GM19438 (cell line): ENCODE measurements around the gene SRP68.

Experiments
- ATAC-seq: cut with Tn5 transposase; IDR thresholded peaks from one replicate; pipeline ENCODE4 v1.9.1; 2021; ENCODE audit warnings: low read depth; ENCODE audit not compliant: unreplicated experiment

SRP68 gene

DNA sequence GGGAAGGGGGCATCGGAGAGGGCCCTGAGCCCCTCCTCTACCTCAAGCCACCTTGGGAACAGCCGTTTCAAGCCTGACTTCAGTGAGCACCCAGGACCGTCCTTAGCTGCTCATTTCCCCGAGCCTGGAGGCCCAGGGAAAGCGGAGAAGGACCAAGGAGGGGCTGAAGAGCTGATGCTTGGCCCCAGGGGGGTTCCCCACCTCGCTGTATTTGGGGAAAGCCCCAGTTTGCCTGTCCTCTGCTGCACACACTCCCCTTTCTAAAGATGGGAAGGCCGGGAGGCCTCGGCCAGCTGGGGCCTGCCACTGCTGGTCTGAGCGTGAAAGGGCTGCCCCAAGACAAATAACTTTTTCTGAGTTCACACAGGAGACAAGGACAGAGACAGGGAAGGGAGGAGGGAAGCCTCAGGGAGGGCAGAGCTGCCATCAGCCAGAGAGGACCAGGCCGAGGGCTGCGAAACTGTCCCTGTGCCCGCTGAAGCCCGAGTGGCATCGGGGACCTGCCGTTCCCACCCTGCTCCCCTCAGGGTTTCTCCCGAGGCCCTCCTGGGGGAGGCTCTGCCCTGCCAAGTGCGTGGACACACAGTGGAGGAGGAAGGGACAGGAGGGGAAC, 18.3 kb upstream of the SRP68 start:
- ATAC-seq: no peak

DNA sequence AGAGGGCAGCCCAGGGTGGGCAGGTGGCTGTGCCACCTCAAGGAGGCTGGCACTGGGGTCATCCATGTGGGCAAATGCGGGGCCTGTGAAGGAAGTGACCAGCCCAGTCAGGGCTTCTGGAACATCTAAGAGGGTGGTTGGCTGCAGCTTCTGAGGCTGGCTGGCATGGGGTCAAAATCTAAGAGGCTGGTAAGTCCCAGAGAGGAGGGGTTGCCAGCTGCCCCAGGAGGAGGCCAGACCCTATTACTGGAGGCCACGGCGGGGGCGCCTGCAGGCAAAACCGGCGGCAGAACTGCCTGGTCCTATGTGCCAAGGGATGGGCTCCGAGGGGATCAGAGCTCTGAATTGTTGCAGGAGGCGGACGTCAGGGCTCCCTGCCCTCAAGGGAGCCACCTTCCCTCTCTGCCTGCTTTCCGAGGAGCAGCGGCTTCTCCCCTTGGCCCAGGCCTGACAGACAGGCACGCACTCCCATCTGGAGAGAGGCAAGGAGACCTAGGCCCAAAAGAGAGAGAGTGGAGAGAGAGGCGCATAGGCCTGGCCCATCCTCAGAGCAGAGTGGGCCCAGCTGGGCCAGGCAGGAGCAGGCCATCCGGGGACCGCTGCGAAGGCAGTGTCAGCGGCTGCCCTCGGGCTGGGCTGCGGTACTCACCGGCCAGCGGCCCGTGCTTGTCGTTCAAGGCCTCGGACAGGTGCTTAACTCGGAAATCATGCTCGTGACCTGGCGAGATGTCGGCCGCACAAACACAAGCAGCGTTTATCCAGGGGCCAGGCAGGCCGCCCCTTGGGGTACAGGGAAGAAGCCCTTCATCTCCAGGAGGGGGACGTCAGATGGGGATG, 17.6 kb upstream of the SRP68 start:
- ATAC-seq: no peak

GRCh38 chr17:76088868-76089576, 16.7 kb upstream of the SRP68 start:
- ATAC-seq: no peak

DNA sequence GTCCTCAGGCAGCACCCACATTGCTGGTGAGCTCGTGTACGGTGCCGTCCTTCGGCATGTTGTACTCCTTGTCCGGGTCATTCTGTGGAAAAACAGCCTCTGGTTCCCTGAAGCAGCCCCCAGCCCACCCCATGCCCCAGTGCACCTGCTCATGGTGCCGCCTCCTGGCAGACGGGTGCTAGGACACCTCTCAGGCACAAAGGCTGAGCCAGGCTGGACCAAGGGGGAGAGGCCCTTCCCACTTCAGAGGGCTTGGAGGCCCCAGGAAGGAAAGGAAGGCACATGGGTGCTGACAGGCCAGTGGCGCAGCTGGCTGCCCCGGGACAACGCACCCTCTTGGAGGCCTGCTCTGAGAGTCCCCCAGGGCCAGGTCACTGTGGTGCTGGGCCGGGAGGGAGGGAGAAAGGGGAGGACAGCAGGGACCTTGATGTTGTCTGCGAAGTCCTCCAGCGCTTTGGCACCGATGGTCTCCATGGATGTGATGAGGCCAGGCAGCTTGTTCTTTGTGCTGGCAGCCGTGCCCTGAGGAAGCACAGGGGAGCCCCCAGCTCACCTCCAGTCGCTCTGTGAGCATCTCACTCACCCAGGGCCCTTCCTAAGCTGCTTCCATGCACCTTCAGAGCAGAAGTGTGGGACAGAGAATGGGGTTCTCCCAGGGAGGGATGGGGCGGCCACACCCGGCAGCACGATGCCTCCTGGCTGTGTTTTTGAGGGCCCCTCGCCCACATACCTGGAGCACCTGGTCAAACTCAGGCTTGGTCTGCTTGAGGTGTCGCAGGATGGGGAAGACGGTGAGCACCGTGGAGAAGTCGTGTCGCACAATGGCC, 15.9 kb upstream of the SRP68 start:
- no peak for ATAC-seq

DNA sequence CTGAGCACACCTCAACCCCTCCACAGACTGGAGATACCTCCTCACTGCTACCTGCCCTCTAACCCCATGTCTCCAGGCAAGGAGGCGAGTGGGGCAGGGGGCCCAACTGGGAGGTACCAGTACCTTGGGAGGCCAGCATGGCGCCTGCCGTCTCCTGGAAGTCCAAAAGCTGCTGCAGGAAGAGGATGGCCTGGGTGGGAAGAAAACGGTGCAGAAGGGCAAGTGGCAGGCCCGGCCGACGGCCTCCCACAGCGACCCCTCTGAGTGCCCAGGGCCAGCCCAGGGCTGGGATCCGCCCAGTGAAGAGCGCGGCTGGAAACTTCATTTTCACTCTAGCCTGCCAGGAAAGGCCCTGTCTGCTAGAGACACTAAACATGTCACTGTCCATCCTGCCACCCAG, 15.2 kb upstream of the SRP68 start:
- ATAC-seq: no peak

GRCh38 chr17:76086384-76086783, 14.1 kb upstream of the SRP68 start:
- ATAC-seq: no peak

GRCh38 chr17:76085731-76086366, 13.5 kb upstream of the SRP68 start:
- ATAC-seq: no peak

GRCh38 chr17:76085066-76085730, 12.9 kb upstream of the SRP68 start:
- no peak for ATAC-seq

DNA sequence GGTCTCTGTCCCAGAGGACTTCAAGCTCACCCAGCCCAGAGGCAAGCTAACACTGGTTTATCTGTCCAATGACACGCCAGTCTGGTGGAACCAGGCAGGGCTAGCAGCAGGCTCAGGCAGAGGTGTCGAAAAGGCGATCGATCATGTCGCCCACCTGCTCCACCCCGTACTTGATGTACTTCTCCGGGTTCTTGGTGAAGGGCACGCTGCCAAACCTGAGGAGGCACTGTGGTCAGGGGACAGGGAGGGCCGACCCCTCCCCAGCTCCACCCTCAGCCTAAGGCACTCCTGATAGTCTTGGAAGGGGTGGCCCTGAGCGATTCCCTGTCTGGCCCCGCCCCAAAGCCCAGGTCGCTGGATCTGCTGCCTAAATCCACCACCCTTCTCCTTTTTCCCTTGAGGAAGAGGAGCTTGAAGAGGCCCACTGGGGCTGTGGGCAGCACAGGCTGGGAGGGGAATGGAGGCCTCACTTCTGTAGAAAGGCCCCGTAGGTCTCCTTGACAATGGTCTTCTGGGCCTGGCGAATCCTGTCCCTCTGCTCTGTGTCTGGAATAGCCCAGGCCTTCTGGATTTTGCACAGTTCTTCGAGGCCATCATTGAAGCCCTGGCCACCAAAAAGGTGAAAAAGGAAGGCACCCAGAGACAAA, 11.3 kb upstream of the SRP68 start:
- ATAC-seq: no peak

- ATAC-seq: no peak
These were observed 10.3 kb upstream of the SRP68 start for GRCh38 chr17:76082326-76083251.

GRCh38 chr17:76081295-76082210, 9.2 kb upstream of the SRP68 start:
- ATAC-seq: no peak

- no peak for ATAC-seq
These were observed 8.5 kb upstream of the SRP68 start for GRCh38 chr17:76080768-76081287.

DNA sequence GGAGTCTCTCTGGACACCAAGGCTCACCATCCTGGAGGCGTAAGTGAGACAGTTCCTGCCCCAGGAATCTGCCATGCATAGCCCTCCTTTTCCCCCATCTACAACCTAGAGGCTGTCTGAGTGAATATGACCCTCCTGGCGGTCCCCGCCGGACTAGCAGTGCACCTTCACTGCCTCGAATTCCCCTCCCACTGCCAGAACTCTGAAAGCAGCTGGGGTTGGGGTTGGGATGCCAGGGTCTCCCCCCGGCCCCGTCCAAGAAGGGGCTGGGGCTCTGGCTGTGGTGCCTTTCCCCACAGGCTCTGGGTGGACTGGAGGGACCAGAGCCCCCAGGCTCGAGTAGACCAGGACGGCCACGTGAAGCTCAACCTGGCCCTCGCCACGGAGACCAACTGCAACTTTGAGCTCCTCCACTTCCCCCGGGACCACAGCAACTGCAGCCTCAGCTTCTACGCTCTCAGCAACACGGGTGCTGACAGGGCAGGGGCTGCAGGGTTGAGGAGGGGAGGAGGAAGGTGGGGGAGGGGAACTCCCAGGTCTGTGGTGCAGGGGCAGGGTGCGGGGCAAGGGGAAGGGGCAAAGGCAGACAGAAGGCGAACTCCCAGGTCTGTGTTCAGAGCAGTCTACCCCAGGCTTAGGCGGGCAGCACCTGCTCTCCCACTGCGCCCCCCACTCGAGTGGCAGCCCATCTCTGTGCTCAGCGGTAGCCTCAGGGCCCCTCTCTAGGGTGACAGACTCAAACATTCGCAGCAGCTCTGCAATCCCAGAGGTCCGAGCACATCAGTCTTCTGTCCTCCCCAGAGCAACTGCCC, 7.8 kb upstream of the SRP68 start:
- ATAC-seq: no peak

DNA sequence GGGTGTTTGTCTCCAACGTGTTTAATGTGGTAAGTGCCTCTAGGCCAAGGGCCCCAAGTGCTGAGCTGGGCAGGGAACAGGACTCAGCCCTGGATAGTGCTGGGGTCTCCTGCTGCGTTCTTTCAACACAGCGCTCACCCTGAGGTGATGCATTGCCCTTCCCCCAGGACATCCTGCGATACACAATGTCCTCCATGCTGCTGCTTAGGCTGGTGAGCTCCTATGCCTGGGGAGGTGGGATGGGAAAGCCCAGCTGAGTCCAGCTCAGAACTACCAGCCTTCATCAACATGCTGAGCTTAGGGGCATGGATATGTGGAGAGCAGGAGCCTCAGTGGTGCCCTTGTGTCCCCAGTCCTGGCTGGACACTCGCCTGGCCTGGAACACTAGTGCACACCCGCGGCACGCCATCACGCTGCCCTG, 7.2 kb upstream of the SRP68 start:
- no peak for ATAC-seq

- no peak for ATAC-seq
These were observed 6.7 kb upstream of the SRP68 start, which contains the start of gene ZACN for GRCh38 chr17:76078860-76079534. ZACN (plus strand) TSS chr17:76079182; CDS start chr17:76079265, 83 bp downstream.
